NCI-H2081 (cell line): ENCODE results near the gene TAL1.

Source experiments
- DNase-seq, 2 experiments: peaks; one replicate each; lab custom pipeline; 2025; lab: John Stamatoyannopoulos, UW

The TAL1 gene

DNA sequence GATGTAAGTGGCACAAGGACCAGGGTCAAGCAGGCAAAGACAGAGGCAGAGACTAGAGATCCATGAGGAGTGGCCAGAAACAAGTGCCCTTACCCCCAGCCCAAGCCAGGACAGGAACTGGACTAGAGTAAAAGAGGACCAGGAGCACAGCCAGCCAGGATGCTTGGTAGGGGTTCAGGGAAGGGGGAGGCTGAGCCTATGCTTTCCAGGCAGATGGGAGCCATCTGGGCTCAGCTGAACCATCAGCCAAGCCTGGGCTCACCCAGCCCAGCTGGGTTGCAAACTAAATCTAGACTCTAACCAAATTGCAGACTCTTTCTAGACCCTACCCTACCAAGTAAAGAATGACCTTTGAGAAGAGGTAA, 57.4 kb downstream of the TAL1 start:
- DNase-seq: no peak

DNA sequence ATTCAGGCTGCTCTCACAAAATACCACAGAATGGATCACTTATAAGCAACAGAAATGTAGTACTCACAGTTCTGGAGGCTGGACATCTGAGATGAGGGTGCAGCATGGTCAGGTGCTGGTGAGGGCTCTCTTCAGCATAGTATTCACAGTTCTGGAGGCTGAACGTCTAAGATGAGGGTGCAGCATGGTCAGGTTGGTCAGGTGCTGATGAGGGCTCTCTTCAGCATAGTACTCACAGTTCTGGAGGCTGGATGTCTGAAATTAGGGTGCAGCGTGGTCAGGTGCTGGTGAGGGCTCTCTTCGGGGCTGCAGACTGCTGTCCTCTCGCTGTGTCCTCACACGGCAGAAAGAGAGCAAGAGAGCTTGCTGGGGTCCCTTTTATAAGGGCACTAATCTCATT, 59.2 kb downstream of the TAL1 start:
- no peak for DNase-seq
